ENCODE measurements around the gene PECR. TPM values are rescaled to one million over a fixed set of nuclear protein-coding genes. Genes with fewer than 3 reads are reported as not detected.

Gene PECR
- total and polyA plus RNA-seq, 10 of the 15 experiments (the other 5 are each of a cell fraction or from before 2014, with no cell fraction given), result 7.6 to 37.4 (median 25.7) TPM

- TF ChIP-seq, protein P1, sequence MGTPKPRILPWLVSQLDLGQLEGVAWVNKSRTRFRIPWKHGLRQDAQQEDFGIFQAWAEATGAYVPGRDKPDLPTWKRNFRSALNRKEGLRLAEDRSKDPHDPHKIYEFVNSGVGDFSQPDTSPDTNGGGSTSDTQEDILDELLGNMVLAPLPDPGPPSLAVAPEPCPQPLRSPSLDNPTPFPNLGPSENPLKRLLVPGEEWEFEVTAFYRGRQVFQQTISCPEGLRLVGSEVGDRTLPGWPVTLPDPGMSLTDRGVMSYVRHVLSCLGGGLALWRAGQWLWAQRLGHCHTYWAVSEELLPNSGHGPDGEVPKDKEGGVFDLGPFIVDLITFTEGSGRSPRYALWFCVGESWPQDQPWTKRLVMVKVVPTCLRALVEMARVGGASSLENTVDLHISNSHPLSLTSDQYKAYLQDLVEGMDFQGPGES (IDR thresholded peaks at IDR 0.05), result no peak
Observed at GRCh38 chr2:216003876-216004696, 77.5 kb downstream of the PECR start (continued).

GRCh38 chr2:216002693-216003092 is 78.9 kb downstream of the PECR start:
- Histone ChIP-seq H3K27me3 (replicated peaks in 1 of 2; ENCODE audit: control insufficient read depth in 2 of 2, insufficient read depth in 2 of 2, low read length in 1 of 2) (no peaks in the 10 kb centered on the region), H3K4me2 (ENCODE audit: control insufficient read depth, insufficient read depth) (peak overlapping the region; percentile 88), H2AFZ (ENCODE audit: control insufficient read depth, low read depth, low read length) (no peak overlapping the region), H3K79me2 (ENCODE audit: control insufficient read depth, insufficient read depth, low read length) (peaks cover 85% of the 10 kb centered on the region), H3K36me3 (ENCODE audit: control insufficient read depth in 2 of 2, insufficient read depth in 2 of 2, low read length in 1 of 2) (peaks cover 0 to 8% of the 10 kb centered on the region in 2 experiments; a peak in 2 of 4 replicates), H3K9ac (ENCODE audit: control insufficient read depth, insufficient read depth, low read length) (peak overlapping the region; percentile 75), H3K4me1 (ENCODE audit: control insufficient read depth, insufficient read depth, low read length) (peaks cover 51% of the 10 kb centered on the region), H3K9me3 (replicated peaks; ENCODE audit: control insufficient read depth, insufficient read depth, low read length) (no peaks in the 10 kb centered on the region), H3K4me3 (peak overlapping the region; percentile 49; the same call in 1 of the 2 replicates), H3K27ac (ENCODE audit: control insufficient read depth, insufficient read depth) (peak overlapping the region; percentile 90), H4K20me1 (ENCODE audit: control insufficient read depth, insufficient read depth) (no peaks in the 10 kb centered on the region)
- no TSS peak for BruUV-seq (replicated peaks)
- CTCF ChIA-PET, result interaction anchor here (1.5 to 6.4 kb wide), 6 partner anchors 9 to 72 kb away, joined by 3 to 64 read pairs (median 16); no protein-coding TSS in a partner anchor
- SMC1A ChIA-PET (ENCODE audit: uncharacterized antibody, unreplicated experiment), result interaction anchor here (1.0 to 7.2 kb wide), 9 partner anchors 9 to 50 kb away, joined by 4 to 70 read pairs (median 15); no protein-coding TSS in a partner anchor
- no peak for ATAC-seq
- no peak for DNase-seq (ENCODE audit: low read depth, low spot score)
- RAD21 ChIA-PET (ENCODE audit: unreplicated experiment), result interaction anchor here (1.0 to 10.3 kb wide), 8 partner anchors 8 to 1007 kb away, joined by 3 to 104 read pairs (median 4); no protein-coding TSS in a partner anchor
- intact Hi-C loops (cut with micrococcal nuclease; ENCODE audit: unreplicated experiment) (loop anchor here (2.0 kb wide), 1 partner anchor 20 kb away; no protein-coding TSS in a partner anchor), in situ Hi-C loops (cut with MboI) (no loop called here)
- POLR2A ChIA-PET, result interaction anchor here (1.0 to 4.0 kb wide), 5 partner anchors 9 to 108 kb away, joined by 3 to 24 read pairs (median 5); no protein-coding TSS in a partner anchor
- FAIRE-seq, result no peak
- 36% methylated on average over 2 of the region's 2 CpGs for WGBS (ENCODE audit: insufficient coverage, insufficient replicate concordance, low lambda C conversion rate, missing lambda C conversion rate)
- peak; percentile 29; the same call in 1 of the 2 replicates for TF ChIP-seq RELB (IDR thresholded peaks at IDR 0.05; ENCODE audit: low read depth)
- TF ChIP-seq ZSCAN29 (IDR thresholded peaks at IDR 0.05), result no peak
- TF ChIP-seq, protein P2, sequence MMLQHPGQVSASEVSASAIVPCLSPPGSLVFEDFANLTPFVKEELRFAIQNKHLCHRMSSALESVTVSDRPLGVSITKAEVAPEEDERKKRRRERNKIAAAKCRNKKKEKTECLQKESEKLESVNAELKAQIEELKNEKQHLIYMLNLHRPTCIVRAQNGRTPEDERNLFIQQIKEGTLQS (IDR thresholded peaks at IDR 0.05; ENCODE audit: borderline replicate concordance, extremely low read depth, low read depth, low read length), result no peak
- 0 out of 2 replicates have a peak, but pooled peaks have one; percentile 72 for TF ChIP-seq YBX1 (IDR thresholded peaks at IDR 0.05)
- TF ChIP-seq IKZF2 (IDR thresholded peaks at IDR 0.05), result peak in 1 of 2 experiments; percentile 7; a peak in 1 of 4 replicates
- TF ChIP-seq IRF4 (IDR thresholded peaks at IDR 0.05; ENCODE audit: low read depth, low read length), result no peak
- TF ChIP-seq ZZZ3 (IDR thresholded peaks at IDR 0.05; ENCODE audit: control insufficient read depth, insufficient read length, low read depth), result no peak
- TF ChIP-seq HDGF (IDR thresholded peaks at IDR 0.05), result peak; percentile 82; the same call in 1 of the 2 replicates
- 0 out of 2 replicates have a peak, but pooled peaks have one; percentile 47 for TF ChIP-seq NBN (IDR thresholded peaks at IDR 0.05)

Data from GM12878 (cell line).